OCI-LY1 (cell line): ENCODE measurements around the gene PM20D1.
"Not testable (repeated sequence)": the region's sequence is repeated elsewhere in the genome, so short reads cannot be mapped to it uniquely, and the experiment has no call there.

Experiments used
- H2AFZ ChIP-seq: fragments of 200-600 bp; sonication (generic), shearing (Covaris generic); 2 replicates; pipeline ENCODE4 v1.6.0; 2014; ENCODE audit warnings: antibody characterized with exemption, mild to moderate bottlenecking, low read length
- H3F3A ChIP-seq: fragments of 200-600 bp; sonication (generic), shearing (Covaris generic); 2 replicates; pipeline ENCODE4 v1.6.0; 2014; ENCODE audit warnings: mild to moderate bottlenecking, antibody characterized with exemption, low read length, moderate library complexity; ENCODE audit not compliant: insufficient read depth
- H3K27ac ChIP-seq: fragments of 200-600 bp; sonication (generic); 2 replicates; pipeline ENCODE4 v1.5.1; 2014; ENCODE audit warnings: low read length, mixed run types, mild to moderate bottlenecking, low read depth; ENCODE audit not compliant: poor library complexity, severe bottlenecking
- H3K27me3 ChIP-seq: fragments of 200-600 bp; sonication (generic); 2 replicates; pipeline ENCODE4 v1.6.0; 2014; ENCODE audit warnings: antibody characterized with exemption, mild to moderate bottlenecking, low read length, moderate library complexity; ENCODE audit not compliant: insufficient read depth
- H3K36me3 ChIP-seq: fragments of 200-600 bp; sonication (generic); 2 replicates; pipeline ENCODE4 v1.6.1; 2014; ENCODE audit warnings: mild to moderate bottlenecking, antibody characterized with exemption, low read length, moderate library complexity, mixed read lengths; ENCODE audit not compliant: insufficient read depth
- H3K4me1 ChIP-seq: fragments of 200-600 bp; sonication (generic); 2 replicates; pipeline ENCODE4 v1.5.1; 2014; ENCODE audit warnings: mild to moderate bottlenecking, low read length, moderate library complexity; ENCODE audit not compliant: insufficient read depth, severe bottlenecking
- H3K4me2 ChIP-seq: fragments of 200-600 bp; sonication (generic), shearing (Covaris generic); 2 replicates; pipeline ENCODE4 v1.6.1; 2014; ENCODE audit warnings: low read length
- H3K4me3 ChIP-seq: fragments of 200-600 bp; sonication (generic); 2 replicates; pipeline ENCODE4 v1.5.1; 2014; ENCODE audit warnings: low read length, low read depth, mild to moderate bottlenecking, mixed read lengths; ENCODE audit not compliant: poor library complexity, severe bottlenecking
- H3K79me2 ChIP-seq: fragments of 200-600 bp; shearing (Covaris generic); 2 replicates; pipeline ENCODE4 v1.6.1; 2016; ENCODE audit warnings: mixed run types, low read length, mixed read lengths; ENCODE audit not compliant: insufficient read depth
- H3K9ac ChIP-seq: fragments of 200-600 bp; sonication (generic), shearing (Covaris generic); 2 replicates; pipeline ENCODE4 v1.6.1; 2014; ENCODE audit warnings: mild to moderate bottlenecking, low read length, mixed read lengths
- H3K9me2 ChIP-seq: fragments of 200-600 bp; sonication (generic), shearing (Covaris generic); 2 replicates; pipeline ENCODE4 v1.6.1; 2014; ENCODE audit warnings: low read depth, mild to moderate bottlenecking, low read length, mixed read lengths
- H3K9me3 ChIP-seq: fragments of 200-600 bp; shearing (Covaris generic); 2 replicates; pipeline ENCODE4 v1.6.1; 2014; ENCODE audit warnings: low read length, mixed read lengths
- H4K20me1 ChIP-seq: fragments of 200-600 bp; sonication (generic), shearing (Covaris generic); 2 replicates; pipeline ENCODE4 v1.6.0; 2016; ENCODE audit warnings: mild to moderate bottlenecking, low read length; ENCODE audit not compliant: insufficient read depth
- EZH2 ChIP-seq: fragments of 200-600 bp; sonication (generic), shearing (Covaris generic); IDR thresholded peaks from 2 replicates; pipeline ENCODE4 v1.8.0; 2017; ENCODE audit warnings: borderline replicate concordance, mixed run types, mild to moderate bottlenecking, antibody characterized with exemption, low read length, moderate library complexity, mixed read lengths
- TF ChIP-seq, protein P1 (sequence below): fragments of 200-600 bp; sonication (generic), shearing (Covaris generic); IDR thresholded peaks from 2 replicates; pipeline ENCODE4 v1.5.1; 2017; ENCODE audit warnings: mild to moderate bottlenecking, antibody characterized with exemption, low read length, moderate library complexity, mixed read lengths

PM20D1 gene

GRCh38 chr1:205889706-205890105, 39.8 kb upstream of the PM20D1 start:
- H3K4me1 ChIP-seq, H4K20me1 ChIP-seq, H3K27ac ChIP-seq, H3K36me3 ChIP-seq, H3K4me2 ChIP-seq, H3K9ac ChIP-seq, H3K4me3 ChIP-seq, H2AFZ ChIP-seq, H3K9me2 ChIP-seq, H3F3A ChIP-seq, H3K27me3 ChIP-seq, H3K79me2 ChIP-seq, H3K9me3 ChIP-seq: not testable (repeated sequence)

- not testable (repeated sequence) for H3K27me3 ChIP-seq, H3K4me1 ChIP-seq, H2AFZ ChIP-seq, H3K36me3 ChIP-seq, H3F3A ChIP-seq, H3K9me2 ChIP-seq, H4K20me1 ChIP-seq, H3K27ac ChIP-seq, H3K9me3 ChIP-seq, H3K4me2 ChIP-seq, H3K4me3 ChIP-seq, H3K79me2 ChIP-seq, H3K9ac ChIP-seq
These were observed 39.1 kb upstream of the PM20D1 start for GRCh38 chr1:205889006-205889405.

DNA sequence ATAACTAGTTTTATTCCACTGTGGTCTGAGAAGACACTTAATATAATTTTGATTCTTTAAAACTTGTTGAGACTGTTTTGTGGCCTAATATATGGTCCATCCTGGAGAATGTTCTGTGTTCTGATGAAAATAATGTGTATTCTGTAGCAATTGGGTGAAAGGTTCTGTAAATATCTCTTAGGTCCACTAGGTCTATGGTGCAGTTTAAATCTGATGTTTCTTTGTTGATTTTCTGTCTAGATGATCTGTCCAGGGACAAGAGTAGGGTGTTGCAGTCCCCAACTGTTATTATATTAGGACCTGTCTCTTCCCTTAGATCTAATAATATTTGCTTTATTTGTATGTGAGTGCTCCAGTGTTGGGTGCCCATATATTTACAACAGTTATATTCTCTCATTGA, 33.9 kb upstream of the PM20D1 start:
- Histone ChIP-seq H3K9me2 (no peaks in the 10 kb centered on the region), H3K4me1 (no peaks in the 10 kb centered on the region), H3K79me2 (no peaks in the 10 kb centered on the region), H4K20me1 (no peaks in the 10 kb centered on the region), H3K9ac (no peak overlapping the region), H3K4me3 (no peak overlapping the region), H3K9me3 (no peaks in the 10 kb centered on the region), H3K4me2 (no peak overlapping the region), H3K27me3 (no peaks in the 10 kb centered on the region), H2AFZ (no peak overlapping the region), H3K27ac (no peak overlapping the region), H3K36me3 (no peaks in the 10 kb centered on the region; the same call in 1 of the 2 replicates), H3F3A (no peaks in the 10 kb centered on the region)
- no peak for TF ChIP-seq EZH2
- TF ChIP-seq, protein P1, sequence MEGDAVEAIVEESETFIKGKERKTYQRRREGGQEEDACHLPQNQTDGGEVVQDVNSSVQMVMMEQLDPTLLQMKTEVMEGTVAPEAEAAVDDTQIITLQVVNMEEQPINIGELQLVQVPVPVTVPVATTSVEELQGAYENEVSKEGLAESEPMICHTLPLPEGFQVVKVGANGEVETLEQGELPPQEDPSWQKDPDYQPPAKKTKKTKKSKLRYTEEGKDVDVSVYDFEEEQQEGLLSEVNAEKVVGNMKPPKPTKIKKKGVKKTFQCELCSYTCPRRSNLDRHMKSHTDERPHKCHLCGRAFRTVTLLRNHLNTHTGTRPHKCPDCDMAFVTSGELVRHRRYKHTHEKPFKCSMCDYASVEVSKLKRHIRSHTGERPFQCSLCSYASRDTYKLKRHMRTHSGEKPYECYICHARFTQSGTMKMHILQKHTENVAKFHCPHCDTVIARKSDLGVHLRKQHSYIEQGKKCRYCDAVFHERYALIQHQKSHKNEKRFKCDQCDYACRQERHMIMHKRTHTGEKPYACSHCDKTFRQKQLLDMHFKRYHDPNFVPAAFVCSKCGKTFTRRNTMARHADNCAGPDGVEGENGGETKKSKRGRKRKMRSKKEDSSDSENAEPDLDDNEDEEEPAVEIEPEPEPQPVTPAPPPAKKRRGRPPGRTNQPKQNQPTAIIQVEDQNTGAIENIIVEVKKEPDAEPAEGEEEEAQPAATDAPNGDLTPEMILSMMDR, result no peak

GRCh38 chr1:205880923-205881322, 31.0 kb upstream of the PM20D1 start:
- H3K4me1 ChIP-seq, result no peaks in the 10 kb centered on the region
- TF ChIP-seq EZH2, result no peak
- TF ChIP-seq, protein P1, result no peak
- no peak overlapping the region for H2AFZ ChIP-seq
- H3K27ac ChIP-seq, result no peak overlapping the region
- no peaks in the 10 kb centered on the region for H3K9me2 ChIP-seq
- H3K4me2 ChIP-seq, result no peak overlapping the region
- H3K9me3 ChIP-seq, result peaks cover 2% of the 10 kb centered on the region; the same call in 1 of the 2 replicates
- H3K27me3 ChIP-seq, result no peaks in the 10 kb centered on the region
- H3K79me2 ChIP-seq, result no peaks in the 10 kb centered on the region
- H3F3A ChIP-seq, result no peaks in the 10 kb centered on the region
- no peaks in the 10 kb centered on the region for H3K36me3 ChIP-seq
- no peak overlapping the region for H3K9ac ChIP-seq
- H4K20me1 ChIP-seq, result no peaks in the 10 kb centered on the region
- H3K4me3 ChIP-seq, result no peak overlapping the region
